CD4-positive, alpha-beta T cell treated with Interleukin-17A for 4 hours (primary cell): ENCODE results near the gene MEF2A.
"Not testable (repeated sequence)": the region's sequence is repeated elsewhere in the genome, so short reads cannot be mapped to it uniquely, and the experiment has no call there.

Experiments used
- DNase-seq: peaks from one replicate; pipeline ENCODE4 v3.0.0-alpha.2; 2020; ENCODE audit warnings: mixed read lengths

Gene MEF2A

GRCh38 chr15:99656205-99656604, 90.4 kb downstream of the MEF2A start:
- DNase-seq, result no peak

GRCh38 chr15:99657996-99658395, 92.2 kb downstream of the MEF2A start:
- no peak for DNase-seq

GRCh38 chr15:99662903-99663302, 97.1 kb downstream of the MEF2A start:
- no peak for DNase-seq

- not testable (repeated sequence) for DNase-seq
Observed at GRCh38 chr15:99666073-99666472, 100.3 kb downstream of the MEF2A start.

GRCh38 chr15:99668533-99669182, 102.9 kb downstream of the MEF2A start:
- DNase-seq, result no peak

- no peak for DNase-seq
Observed at GRCh38 chr15:99669250-99669649, 103.5 kb downstream of the MEF2A start.

GRCh38 chr15:99671926-99672635, 106.3 kb downstream of the MEF2A start:
- no peak for DNase-seq

- DNase-seq, result no peak
Observed at GRCh38 chr15:99673111-99673510, 107.3 kb downstream of the MEF2A start.

GRCh38 chr15:99674279-99674678, 108.5 kb downstream of the MEF2A start:
- no peak for DNase-seq

GRCh38 chr15:99677540-99678134, 111.9 kb downstream of the MEF2A start:
- DNase-seq, result no peak

GRCh38 chr15:99680276-99680675, 114.5 kb downstream of the MEF2A start:
- no peak for DNase-seq

GRCh38 chr15:99681990-99682389, 116.2 kb downstream of the MEF2A start:
- DNase-seq, result no peak

- DNase-seq, result no peak
Observed at GRCh38 chr15:99682455-99682854, 116.7 kb downstream of the MEF2A start.

GRCh38 chr15:99683000-99683670, 117.4 kb downstream of the MEF2A start:
- DNase-seq, result no peak

- DNase-seq, result no peak
Observed at GRCh38 chr15:99686290-99686689, 120.5 kb downstream of the MEF2A start.

GRCh38 chr15:99692825-99693224, 127.0 kb downstream of the MEF2A start:
- no peak for DNase-seq

- DNase-seq, result no peak
Observed at GRCh38 chr15:99696096-99696495, 130.3 kb downstream of the MEF2A start.

- DNase-seq, result no peak
Observed at GRCh38 chr15:99702895-99703602, 137.3 kb downstream of the MEF2A start.

GRCh38 chr15:99703603-99704443, 138.0 kb downstream of the MEF2A start:
- no peak for DNase-seq

- DNase-seq, result peak; percentile 39
Observed at GRCh38 chr15:99704444-99704838, 138.7 kb downstream of the MEF2A start.

- peak; percentile 65 for DNase-seq
Observed at GRCh38 chr15:99706557-99707303, 140.9 kb downstream of the MEF2A start.
